ENCODE results near the gene ZC3H10. TPM values are rescaled to one million over a fixed set of nuclear protein-coding genes. Genes with fewer than 3 reads are reported as not detected.

Gene ZC3H10
- total and polyA plus RNA-seq, 2 of the 13 experiments (the other 11 are each of a cell fraction or from before 2014, with no cell fraction given), result 0.70 to 2.3 TPM

DNA sequence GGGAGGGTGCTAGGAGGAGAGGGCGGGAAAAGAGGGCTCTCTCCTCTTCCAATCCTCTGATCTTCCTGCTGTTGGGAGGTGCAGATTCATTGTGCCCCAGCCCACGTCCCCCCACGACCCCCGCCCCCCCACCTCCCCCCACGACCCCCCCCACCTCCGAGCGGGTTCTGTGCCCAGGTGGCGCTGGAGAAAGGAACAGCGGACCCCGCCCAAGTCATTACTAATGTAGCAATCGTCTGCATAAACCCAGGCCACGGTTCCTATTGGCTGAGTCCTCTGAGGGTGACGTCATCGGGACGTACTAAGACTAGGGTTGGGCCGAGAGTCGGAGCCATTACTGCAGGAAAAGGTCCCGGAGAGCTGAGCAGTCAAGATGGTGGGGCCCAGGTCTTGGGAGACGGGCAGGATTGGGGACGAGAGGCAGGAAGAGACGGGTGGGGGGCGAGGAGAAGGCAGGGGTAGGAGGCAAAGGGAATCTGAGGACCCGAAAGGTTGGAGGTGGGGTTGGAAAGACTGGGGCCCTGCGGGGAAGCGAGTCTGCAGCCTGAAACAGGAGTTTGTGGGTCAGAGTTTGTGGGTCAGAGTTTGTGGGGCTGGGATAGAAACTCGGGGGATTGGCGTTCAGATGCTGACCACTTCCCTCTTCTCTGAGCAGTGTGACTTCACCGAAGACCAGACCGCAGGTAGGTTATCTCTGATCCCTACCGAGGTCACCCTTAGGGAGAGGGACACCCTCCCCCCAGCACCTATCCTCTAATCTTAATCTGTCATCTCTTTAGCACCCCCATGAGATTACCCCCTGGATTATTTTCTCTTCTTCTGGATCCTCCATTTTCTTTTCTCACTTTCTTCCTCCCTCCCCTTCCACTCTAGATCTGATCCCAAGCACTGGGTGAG lies 40.2 kb downstream of the ZC3H10 start, which contains the start of gene MYL6 (continued):
- TF ChIP-seq, protein P1, sequence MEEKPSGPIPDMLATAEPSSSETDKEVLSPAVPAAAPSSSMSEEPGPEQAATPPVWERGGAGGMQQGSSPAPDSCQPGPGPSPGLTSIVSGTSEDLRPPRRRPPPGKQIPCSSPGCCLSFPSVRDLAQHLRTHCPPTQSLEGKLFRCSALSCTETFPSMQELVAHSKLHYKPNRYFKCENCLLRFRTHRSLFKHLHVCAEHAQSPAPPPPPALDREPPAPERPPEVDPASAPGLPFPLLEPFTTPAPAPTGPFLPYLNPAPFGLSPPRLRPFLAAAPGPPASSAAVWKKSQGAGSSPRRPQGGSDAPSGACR (CRISPR knock-in tag; IDR thresholded peaks at IDR 0.05), result peak; percentile 39
- peak; percentile 20; the same call in 1 of the 2 replicates for TF ChIP-seq CCDC6 (CRISPR knock-in tag; IDR thresholded peaks at IDR 0.05)
- TF ChIP-seq ARNT2 (CRISPR knock-in tag; IDR thresholded peaks at IDR 0.05; ENCODE audit: low read depth), result no peak
- TF ChIP-seq ZNF230 (CRISPR knock-in tag; IDR thresholded peaks at IDR 0.05), result peak; percentile 11; the same call in 1 of the 2 replicates
- peak; percentile 27; the same call in 1 of the 2 replicates for TF ChIP-seq KLF11 (CRISPR knock-in tag; IDR thresholded peaks at IDR 0.05)
- TF ChIP-seq, protein P2, sequence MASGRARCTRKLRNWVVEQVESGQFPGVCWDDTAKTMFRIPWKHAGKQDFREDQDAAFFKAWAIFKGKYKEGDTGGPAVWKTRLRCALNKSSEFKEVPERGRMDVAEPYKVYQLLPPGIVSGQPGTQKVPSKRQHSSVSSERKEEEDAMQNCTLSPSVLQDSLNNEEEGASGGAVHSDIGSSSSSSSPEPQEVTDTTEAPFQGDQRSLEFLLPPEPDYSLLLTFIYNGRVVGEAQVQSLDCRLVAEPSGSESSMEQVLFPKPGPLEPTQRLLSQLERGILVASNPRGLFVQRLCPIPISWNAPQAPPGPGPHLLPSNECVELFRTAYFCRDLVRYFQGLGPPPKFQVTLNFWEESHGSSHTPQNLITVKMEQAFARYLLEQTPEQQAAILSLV (CRISPR knock-in tag; IDR thresholded peaks at IDR 0.05; ENCODE audit: borderline replicate concordance), result no peak
- TF ChIP-seq ARNT (IDR thresholded peaks at IDR 0.05), result no peak
- TF ChIP-seq DNMT1 (CRISPR knock-in tag; IDR thresholded peaks at IDR 0.05), result no peak
- peak; percentile 27; the same call in 1 of the 2 replicates for TF ChIP-seq MBD4 (IDR thresholded peaks at IDR 0.05; ENCODE audit: borderline replicate concordance, low read length)
- TF ChIP-seq, protein P3, sequence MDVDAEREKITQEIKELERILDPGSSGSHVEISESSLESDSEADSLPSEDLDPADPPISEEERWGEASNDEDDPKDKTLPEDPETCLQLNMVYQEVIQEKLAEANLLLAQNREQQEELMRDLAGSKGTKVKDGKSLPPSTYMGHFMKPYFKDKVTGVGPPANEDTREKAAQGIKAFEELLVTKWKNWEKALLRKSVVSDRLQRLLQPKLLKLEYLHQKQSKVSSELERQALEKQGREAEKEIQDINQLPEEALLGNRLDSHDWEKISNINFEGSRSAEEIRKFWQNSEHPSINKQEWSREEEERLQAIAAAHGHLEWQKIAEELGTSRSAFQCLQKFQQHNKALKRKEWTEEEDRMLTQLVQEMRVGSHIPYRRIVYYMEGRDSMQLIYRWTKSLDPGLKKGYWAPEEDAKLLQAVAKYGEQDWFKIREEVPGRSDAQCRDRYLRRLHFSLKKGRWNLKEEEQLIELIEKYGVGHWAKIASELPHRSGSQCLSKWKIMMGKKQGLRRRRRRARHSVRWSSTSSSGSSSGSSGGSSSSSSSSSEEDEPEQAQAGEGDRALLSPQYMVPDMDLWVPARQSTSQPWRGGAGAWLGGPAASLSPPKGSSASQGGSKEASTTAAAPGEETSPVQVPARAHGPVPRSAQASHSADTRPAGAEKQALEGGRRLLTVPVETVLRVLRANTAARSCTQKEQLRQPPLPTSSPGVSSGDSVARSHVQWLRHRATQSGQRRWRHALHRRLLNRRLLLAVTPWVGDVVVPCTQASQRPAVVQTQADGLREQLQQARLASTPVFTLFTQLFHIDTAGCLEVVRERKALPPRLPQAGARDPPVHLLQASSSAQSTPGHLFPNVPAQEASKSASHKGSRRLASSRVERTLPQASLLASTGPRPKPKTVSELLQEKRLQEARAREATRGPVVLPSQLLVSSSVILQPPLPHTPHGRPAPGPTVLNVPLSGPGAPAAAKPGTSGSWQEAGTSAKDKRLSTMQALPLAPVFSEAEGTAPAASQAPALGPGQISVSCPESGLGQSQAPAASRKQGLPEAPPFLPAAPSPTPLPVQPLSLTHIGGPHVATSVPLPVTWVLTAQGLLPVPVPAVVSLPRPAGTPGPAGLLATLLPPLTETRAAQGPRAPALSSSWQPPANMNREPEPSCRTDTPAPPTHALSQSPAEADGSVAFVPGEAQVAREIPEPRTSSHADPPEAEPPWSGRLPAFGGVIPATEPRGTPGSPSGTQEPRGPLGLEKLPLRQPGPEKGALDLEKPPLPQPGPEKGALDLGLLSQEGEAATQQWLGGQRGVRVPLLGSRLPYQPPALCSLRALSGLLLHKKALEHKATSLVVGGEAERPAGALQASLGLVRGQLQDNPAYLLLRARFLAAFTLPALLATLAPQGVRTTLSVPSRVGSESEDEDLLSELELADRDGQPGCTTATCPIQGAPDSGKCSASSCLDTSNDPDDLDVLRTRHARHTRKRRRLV (CRISPR knock-in tag; IDR thresholded peaks at IDR 0.05), result 0 out of 2 replicates have a peak, but pooled peaks have one; percentile 49
- TF ChIP-seq IKZF4 (CRISPR knock-in tag; IDR thresholded peaks at IDR 0.05; ENCODE audit: borderline replicate concordance, low read depth, not compliant biosample characterization), result peak; percentile 47
- TF ChIP-seq AFF4 (CRISPR knock-in tag; IDR thresholded peaks at IDR 0.05), result peak; percentile 54; the same call in 1 of the 2 replicates
- TF ChIP-seq, protein P4, sequence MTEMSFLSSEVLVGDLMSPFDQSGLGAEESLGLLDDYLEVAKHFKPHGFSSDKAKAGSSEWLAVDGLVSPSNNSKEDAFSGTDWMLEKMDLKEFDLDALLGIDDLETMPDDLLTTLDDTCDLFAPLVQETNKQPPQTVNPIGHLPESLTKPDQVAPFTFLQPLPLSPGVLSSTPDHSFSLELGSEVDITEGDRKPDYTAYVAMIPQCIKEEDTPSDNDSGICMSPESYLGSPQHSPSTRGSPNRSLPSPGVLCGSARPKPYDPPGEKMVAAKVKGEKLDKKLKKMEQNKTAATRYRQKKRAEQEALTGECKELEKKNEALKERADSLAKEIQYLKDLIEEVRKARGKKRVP (CRISPR knock-in tag; IDR thresholded peaks at IDR 0.05), result peak in 1 of 2 experiments; percentile 35; a peak in 1 of 4 replicates
- peak; percentile 88 for TF ChIP-seq HDAC1 (CRISPR knock-in tag; IDR thresholded peaks at IDR 0.05)
- TF ChIP-seq ZFYVE20 (CRISPR knock-in tag; IDR thresholded peaks at IDR 0.05; ENCODE audit: borderline replicate concordance, low read depth), result 0 out of 2 replicates have a peak, but pooled peaks have one; percentile 33
- peak; percentile 36; the same call in 1 of the 2 replicates for TF ChIP-seq ZMYM4 (CRISPR knock-in tag; IDR thresholded peaks at IDR 0.05)

Measured in HepG2 (cell line).